Activated T-cell treated with anti-CD3 and anti-CD28 coated beads, Interleukin-2, amount 50 U/mL, for 24 hours (primary cell): ENCODE results near the gene ACE.

ENCODE experiments used
- DNase-seq: peaks from one replicate; pipeline ENCODE4 v3.0.0-alpha.2; 2020
- H3K27ac Mint-ChIP-seq: 2 replicates; pipeline ENCODE4 v1.8.0; 2020; ENCODE audit warnings: mild to moderate bottlenecking, mixed read lengths
- H3K27me3 Mint-ChIP-seq: 2 replicates; pipeline ENCODE4 v1.8.0; 2020; ENCODE audit warnings: mixed read lengths
- H3K36me3 Mint-ChIP-seq: 2 replicates; pipeline ENCODE4 v1.8.0; 2020; ENCODE audit warnings: low read depth, mixed read lengths
- H3K4me1 Mint-ChIP-seq: 2 replicates; pipeline ENCODE4 v1.8.0; 2020; ENCODE audit warnings: low read depth, mixed read lengths
- H3K4me3 Mint-ChIP-seq: 2 replicates; pipeline ENCODE4 v1.8.0; 2020; ENCODE audit warnings: mild to moderate bottlenecking, moderate library complexity, mixed read lengths
- H3K9me3 Mint-ChIP-seq: 2 replicates; pipeline ENCODE4 v1.8.0; 2020; ENCODE audit warnings: mixed read lengths

The ACE gene

DNA sequence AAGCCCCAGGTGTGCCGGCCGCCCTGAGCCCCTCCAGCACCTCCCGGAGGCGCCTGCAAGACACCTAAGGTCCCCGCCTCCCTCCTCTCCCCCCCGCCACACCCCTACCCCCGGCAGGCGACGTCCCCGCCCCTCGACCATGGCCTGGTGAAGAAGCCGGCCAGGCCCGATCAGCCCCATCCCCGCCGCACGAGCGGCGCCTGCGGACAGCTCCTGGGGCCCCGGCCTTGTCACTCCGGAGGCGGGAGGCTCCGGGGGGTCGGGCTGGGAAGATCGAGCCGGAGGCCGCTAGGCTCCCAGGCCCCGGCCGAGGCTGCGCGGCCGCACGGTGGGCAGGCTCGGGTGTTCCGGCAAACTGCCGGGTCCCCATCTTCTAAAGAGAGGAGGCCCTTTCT is 405 bp upstream of the ACE start:
- no peaks in the 10 kb centered on the region for H3K36me3 Mint-ChIP-seq
- H3K4me3 Mint-ChIP-seq: peak overlapping the region; percentile 47
- no peaks in the 10 kb centered on the region for H3K9me3 Mint-ChIP-seq
- peak; percentile 48 for DNase-seq
- H3K27ac Mint-ChIP-seq: no peak overlapping the region
- peaks cover 36% of the 10 kb centered on the region for H3K27me3 Mint-ChIP-seq
- peaks cover 16% of the 10 kb centered on the region for H3K4me1 Mint-ChIP-seq

DNA sequence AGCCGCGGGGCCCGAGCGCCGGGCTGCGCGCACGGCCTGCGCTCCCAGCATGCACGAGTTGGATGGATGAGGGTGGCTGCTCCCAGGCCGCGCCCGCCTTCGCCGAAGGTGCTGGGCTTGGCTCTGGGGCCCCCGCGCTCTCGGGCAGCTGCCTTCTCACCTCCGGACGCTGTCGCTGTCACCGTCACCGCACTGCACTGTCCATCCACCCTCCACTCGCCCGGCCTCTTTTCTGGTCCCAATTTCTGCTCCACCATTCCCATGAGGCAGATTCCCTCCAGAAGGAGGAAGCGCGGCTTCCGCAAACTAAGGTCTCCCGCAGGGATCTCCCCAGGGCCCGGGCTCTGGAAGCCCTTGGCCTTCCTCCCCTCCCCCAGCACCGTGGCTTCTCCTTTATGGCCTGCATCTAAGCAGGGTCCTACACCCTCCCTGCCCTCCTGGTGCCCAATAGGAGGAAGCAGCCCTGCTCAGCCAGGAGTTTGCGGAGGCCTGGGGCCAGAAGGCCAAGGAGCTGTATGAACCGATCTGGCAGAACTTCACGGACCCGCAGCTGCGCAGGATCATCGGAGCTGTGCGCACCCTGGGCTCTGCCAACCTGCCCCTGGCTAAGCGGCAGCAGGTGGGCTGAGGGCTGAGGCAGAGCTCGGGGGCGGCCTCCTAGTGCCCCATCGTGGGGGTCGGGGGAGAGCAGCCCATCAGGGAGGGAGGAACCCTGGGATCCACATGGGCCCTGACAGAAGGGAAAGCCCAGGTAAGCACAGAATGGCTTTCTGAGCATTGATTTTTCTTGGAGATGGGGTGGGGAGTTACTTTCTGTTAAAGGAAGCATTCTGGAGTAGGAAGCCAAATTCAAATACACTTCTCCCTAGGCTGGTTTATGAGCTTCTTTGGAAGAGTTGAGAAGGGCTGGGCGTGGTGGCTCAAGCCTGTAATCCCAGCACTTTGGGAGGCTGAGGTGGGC is 899 bp downstream of the ACE start:
- H3K9me3 Mint-ChIP-seq: no peaks in the 10 kb centered on the region
- peaks cover 16% of the 10 kb centered on the region for H3K4me1 Mint-ChIP-seq

DNA sequence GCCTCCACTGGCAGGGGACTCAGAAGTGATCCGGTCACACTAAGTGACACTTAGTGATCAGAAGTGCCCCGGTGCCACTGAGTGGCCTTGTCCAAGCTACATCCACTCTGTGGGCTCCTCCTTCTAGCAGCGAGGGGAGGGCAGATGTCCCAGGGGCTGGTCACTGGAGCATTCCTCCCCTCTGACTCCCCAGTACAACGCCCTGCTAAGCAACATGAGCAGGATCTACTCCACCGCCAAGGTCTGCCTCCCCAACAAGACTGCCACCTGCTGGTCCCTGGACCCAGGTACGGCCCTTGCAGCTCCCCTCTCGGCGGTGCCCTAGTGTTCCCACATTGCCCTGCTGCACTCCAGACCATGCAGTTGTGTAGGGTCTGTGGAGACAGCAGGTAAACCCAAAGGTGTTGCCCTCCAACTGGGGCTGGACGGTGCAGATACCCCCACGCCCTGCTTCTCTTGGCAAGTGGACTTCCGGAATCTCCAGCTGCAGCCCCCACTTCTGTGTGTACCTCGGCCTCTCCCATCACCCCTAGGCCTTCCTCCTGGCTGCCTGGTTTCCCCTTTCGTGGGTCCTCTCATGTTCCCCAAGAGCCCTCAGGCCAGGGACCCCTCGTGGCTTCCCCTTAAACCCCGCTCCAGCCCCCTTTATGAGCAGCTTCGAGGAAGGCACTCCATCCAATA is 2.1 kb downstream of the ACE start:
- H3K4me3 Mint-ChIP-seq: no peak overlapping the region
- H3K36me3 Mint-ChIP-seq: no peaks in the 10 kb centered on the region
- DNase-seq: peak; percentile 81
- peaks cover 36% of the 10 kb centered on the region for H3K27me3 Mint-ChIP-seq
- no peaks in the 10 kb centered on the region for H3K9me3 Mint-ChIP-seq
- peaks cover 16% of the 10 kb centered on the region for H3K4me1 Mint-ChIP-seq
- H3K27ac Mint-ChIP-seq: no peak overlapping the region

More for the DNA sequence above, 899 bp downstream of the ACE start:
- Mint-ChIP-seq H3K27ac (no peak overlapping the region), H3K36me3 (no peaks in the 10 kb centered on the region), H3K4me3 (peak overlapping the region; percentile 73), H3K27me3 (peaks cover 36% of the 10 kb centered on the region)
- DNase-seq: no peak

DNA sequence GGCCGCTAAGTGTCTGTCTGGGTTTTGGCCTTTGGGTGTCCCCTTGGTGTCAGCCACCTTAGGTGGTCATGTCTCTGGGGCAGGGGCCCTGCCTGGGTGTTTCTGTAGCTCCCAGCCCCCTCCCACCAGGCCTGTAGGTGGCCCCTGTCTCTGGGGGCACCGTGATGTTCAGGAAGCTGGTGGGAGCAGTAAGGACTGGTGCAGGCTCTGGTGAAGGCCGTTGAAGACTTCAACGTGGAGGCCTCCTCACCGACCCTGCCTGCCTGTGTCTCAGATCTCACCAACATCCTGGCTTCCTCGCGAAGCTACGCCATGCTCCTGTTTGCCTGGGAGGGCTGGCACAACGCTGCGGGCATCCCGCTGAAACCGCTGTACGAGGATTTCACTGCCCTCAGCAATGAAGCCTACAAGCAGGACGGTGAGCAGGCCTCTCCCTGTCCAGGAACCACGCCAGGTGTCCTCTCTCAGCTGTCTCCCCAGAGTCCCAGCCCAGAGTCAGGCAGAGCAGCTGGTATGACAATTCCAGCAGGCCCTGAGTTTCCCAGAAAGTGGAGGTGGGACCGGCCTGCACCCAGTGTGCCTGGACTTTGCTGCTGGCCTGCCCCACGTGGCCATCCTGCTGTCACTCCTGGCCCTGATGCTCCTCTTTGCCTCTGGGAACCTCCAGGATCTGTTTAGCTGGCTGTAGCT is 2.8 kb downstream of the ACE start:
- DNase-seq: no peak
- Mint-ChIP-seq H3K27me3 (peaks cover 36% of the 10 kb centered on the region), H3K27ac (no peak overlapping the region), H3K4me3 (no peak overlapping the region), H3K36me3 (no peaks in the 10 kb centered on the region), H3K9me3 (no peaks in the 10 kb centered on the region), H3K4me1 (peaks cover 16% of the 10 kb centered on the region)

DNA sequence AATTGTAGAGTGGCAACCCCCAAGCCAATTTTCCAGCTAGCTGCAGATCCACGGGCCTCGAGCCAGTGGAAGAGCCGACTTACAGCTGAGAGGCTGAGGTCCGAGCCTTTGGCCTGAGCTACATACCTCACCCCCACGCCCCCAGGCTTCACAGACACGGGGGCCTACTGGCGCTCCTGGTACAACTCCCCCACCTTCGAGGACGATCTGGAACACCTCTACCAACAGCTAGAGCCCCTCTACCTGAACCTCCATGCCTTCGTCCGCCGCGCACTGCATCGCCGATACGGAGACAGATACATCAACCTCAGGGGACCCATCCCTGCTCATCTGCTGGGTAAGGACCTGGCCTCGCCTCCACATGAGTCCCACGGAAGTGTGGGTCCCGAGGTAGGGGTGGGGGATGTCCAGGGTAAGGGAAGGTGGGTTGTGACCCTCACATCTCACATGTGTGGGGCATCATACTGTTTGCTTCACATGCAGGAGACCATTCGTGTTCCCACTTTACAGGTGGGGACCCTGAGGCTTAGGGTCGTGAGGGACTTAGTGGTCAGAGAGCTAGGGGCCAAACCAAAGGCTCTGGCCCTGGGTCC is 3.4 kb downstream of the ACE start:
- no peaks in the 10 kb centered on the region for H3K36me3 Mint-ChIP-seq
- no peak for DNase-seq
- H3K4me3 Mint-ChIP-seq: no peak overlapping the region
- H3K27ac Mint-ChIP-seq: no peak overlapping the region
- peaks cover 32% of the 10 kb centered on the region for H3K27me3 Mint-ChIP-seq
- H3K4me1 Mint-ChIP-seq: peaks cover 16% of the 10 kb centered on the region
- H3K9me3 Mint-ChIP-seq: no peaks in the 10 kb centered on the region

DNA sequence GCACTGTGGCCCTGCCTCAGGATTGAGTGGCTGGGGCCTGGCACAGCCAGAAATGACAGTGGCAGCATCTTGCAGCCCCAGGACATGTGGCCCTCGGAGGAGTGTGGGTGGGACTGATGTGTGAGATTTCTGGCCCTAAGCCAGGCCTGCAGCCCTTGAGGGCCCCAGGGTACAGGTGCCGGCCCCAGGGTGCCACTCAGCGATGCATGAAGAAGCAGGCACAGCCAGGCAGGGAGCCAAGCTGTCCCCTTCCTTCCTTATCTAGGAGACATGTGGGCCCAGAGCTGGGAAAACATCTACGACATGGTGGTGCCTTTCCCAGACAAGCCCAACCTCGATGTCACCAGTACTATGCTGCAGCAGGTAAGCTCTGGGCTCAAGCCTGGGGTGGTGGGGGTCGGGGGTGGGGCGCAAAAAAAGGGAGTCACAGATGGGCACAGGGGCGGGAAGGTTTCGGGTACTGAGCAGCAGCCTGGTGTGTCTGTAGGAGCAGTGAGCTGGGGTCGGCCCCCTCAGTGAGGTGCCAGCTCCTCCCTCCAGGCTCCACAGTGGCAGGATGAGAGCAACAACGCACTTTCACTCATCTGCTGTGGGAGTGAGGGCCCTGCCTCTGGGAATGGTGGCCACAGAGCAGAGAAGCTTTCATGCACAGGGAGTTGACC is 4.1 kb downstream of the ACE start:
- Mint-ChIP-seq H3K4me1 (peaks cover 14% of the 10 kb centered on the region), H3K4me3 (no peak overlapping the region), H3K27me3 (peaks cover 26% of the 10 kb centered on the region), H3K9me3 (no peaks in the 10 kb centered on the region), H3K36me3 (no peaks in the 10 kb centered on the region), H3K27ac (no peak overlapping the region)
- DNase-seq: no peak

DNA sequence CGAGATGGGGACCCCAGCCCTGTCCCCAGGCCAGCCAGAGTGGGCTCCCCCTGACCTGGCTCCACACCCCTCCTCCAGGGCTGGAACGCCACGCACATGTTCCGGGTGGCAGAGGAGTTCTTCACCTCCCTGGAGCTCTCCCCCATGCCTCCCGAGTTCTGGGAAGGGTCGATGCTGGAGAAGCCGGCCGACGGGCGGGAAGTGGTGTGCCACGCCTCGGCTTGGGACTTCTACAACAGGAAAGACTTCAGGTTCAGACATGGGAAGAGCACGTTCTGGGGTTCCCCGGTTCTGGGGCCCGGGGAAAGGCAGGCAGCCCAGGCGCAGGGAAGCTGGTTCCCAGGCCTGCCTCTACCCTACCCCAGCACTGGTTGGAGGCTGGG is 4.6 kb downstream of the ACE start:
- H3K27me3 Mint-ChIP-seq: peaks cover 22% of the 10 kb centered on the region
- H3K4me3 Mint-ChIP-seq: no peak overlapping the region
- no peaks in the 10 kb centered on the region for H3K36me3 Mint-ChIP-seq
- no peaks in the 10 kb centered on the region for H3K9me3 Mint-ChIP-seq
- DNase-seq: no peak
- peaks cover 14% of the 10 kb centered on the region for H3K4me1 Mint-ChIP-seq
- no peak overlapping the region for H3K27ac Mint-ChIP-seq

DNA sequence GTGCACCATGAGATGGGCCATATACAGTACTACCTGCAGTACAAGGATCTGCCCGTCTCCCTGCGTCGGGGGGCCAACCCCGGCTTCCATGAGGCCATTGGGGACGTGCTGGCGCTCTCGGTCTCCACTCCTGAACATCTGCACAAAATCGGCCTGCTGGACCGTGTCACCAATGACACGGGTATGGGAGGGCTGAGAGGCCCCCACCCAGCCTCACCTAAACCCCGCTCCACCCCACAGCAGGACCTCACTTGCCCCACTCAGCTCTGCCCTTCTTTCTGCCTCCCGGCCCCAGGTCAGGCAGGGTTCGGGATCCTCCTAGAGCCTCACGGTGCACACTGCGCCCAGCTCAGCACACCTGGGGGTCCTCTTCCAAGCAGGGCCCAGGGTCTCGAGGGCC is 5.6 kb downstream of the ACE start:
- peaks cover 13% of the 10 kb centered on the region for H3K4me1 Mint-ChIP-seq
- H3K27me3 Mint-ChIP-seq: peaks cover 18% of the 10 kb centered on the region
- no peak overlapping the region for H3K4me3 Mint-ChIP-seq
- H3K9me3 Mint-ChIP-seq: no peaks in the 10 kb centered on the region
- H3K36me3 Mint-ChIP-seq: no peaks in the 10 kb centered on the region
- H3K27ac Mint-ChIP-seq: no peak overlapping the region
- no peak for DNase-seq

DNA sequence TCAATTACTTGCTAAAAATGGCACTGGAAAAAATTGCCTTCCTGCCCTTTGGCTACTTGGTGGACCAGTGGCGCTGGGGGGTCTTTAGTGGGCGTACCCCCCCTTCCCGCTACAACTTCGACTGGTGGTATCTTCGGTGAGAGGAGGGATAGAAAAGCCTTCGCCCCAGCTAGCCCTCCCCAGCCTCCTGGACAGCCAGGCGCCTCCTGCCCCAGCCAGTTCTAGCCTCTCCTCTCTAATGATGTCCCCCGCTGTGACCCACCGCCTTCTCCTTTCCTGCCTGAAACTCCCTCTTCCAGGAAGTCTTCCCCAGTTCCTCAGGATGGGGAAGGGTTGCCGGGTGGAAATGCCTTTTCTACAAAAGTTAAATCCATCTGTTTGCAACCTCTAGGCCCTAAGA is 6.2 kb downstream of the ACE start:
- Mint-ChIP-seq H3K36me3 (no peaks in the 10 kb centered on the region), H3K4me1 (peaks cover 8% of the 10 kb centered on the region), H3K4me3 (no peak overlapping the region), H3K27ac (no peak overlapping the region), H3K9me3 (no peaks in the 10 kb centered on the region), H3K27me3 (peaks cover 13% of the 10 kb centered on the region)
- no peak for DNase-seq

DNA sequence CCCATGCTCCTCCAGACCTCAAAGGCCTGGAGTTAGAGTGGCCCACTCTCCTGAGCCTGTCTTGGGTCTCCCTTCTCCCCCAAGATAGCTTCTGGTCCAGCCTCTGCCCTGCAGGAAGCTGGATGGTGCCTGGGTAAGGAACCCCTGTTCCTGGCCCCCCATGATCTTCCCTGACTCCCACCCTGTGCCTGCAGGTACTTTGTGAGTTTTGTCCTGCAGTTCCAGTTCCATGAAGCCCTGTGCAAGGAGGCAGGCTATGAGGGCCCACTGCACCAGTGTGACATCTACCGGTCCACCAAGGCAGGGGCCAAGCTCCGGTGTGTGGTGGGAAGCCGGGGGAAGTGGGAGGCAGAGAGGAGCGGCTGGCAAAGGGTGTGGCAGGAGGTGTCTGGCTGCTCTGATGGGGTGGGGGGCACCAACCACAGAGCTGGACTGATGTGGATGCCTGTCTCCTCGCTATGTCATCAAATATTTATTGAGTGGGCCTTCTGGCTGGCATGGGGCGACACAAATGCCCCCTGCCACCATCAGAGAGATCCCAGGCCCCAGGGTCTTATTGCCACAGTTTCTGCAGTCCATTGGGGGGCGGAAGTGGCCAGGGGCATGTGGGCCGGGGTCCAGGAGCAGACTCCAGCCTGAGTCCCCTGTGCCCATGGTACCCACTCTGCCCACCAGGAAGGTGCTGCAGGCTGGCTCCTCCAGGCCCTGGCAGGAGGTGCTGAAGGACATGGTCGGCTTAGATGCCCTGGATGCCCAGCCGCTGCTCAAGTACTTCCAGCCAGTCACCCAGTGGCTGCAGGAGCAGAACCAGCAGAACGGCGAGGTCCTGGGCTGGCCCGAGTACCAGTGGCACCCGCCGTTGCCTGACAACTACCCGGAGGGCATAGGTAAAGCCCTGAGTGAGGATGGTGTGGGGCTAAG is 7.1 kb downstream of the ACE start:
- Mint-ChIP-seq H3K27ac (no peak overlapping the region), H3K36me3 (no peaks in the 10 kb centered on the region), H3K4me3 (no peak overlapping the region), H3K9me3 (no peaks in the 10 kb centered on the region), H3K4me1 (peaks cover 4% of the 10 kb centered on the region), H3K27me3 (peaks cover 6% of the 10 kb centered on the region)
- DNase-seq: no peak

DNA sequence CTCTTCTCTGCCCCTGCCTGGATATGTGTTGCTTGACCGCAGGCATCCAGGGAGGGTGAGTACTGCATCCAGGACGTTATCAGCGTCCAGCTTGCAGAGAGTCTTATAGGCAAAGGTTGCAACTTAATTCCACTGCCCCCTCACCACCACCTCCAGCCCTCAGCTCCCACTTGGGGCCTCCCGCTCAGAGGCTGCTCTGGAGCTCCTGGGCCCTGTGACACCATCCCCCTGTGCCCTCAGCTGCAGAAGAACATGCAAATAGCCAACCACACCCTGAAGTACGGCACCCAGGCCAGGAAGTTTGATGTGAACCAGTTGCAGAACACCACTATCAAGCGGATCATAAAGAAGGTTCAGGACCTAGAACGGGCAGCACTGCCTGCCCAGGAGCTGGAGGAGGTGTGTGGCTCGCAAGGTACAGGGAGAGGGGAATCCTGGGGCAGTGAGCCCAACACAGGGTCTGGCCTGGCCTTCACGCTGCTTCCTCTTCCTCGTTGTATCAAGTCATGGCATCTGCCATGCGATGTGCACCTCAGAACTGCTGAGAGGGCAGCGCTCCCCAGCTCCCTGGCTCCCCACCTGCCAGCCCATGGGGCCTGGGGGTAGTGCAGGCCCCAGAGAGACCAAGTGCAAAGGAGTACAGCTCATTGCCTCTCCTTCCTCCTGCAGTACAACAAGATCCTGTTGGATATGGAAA is 9.6 kb downstream of the ACE start:
- Mint-ChIP-seq H3K27ac (no peak overlapping the region), H3K4me3 (no peak overlapping the region), H3K27me3 (no peaks in the 10 kb centered on the region)

DNA sequence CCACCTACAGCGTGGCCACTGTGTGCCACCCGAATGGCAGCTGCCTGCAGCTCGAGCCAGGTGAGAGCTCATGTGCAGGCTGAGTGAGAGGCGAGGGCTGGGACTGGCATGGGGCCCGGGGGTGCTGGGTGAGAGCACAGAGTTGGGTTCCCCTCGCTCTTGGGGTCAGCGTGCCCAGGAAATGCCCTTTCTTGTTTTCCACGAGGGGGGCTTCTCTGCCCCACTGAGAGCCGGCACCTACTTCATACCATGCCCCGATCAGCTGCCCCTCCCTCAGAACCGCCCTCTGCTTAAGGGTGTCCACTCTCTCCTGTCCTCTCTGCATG is 10.1 kb downstream of the ACE start:
- no peaks in the 10 kb centered on the region for H3K9me3 Mint-ChIP-seq
- H3K27me3 Mint-ChIP-seq: no peaks in the 10 kb centered on the region
- no peak overlapping the region for H3K27ac Mint-ChIP-seq
- H3K36me3 Mint-ChIP-seq: no peaks in the 10 kb centered on the region
- H3K4me1 Mint-ChIP-seq: no peaks in the 10 kb centered on the region
- H3K4me3 Mint-ChIP-seq: no peak overlapping the region
- DNase-seq: no peak

More for the DNA sequence above, 9.6 kb downstream of the ACE start:
- Mint-ChIP-seq H3K36me3 (no peaks in the 10 kb centered on the region), H3K9me3 (no peaks in the 10 kb centered on the region), H3K4me1 (no peaks in the 10 kb centered on the region)
- no peak for DNase-seq

DNA sequence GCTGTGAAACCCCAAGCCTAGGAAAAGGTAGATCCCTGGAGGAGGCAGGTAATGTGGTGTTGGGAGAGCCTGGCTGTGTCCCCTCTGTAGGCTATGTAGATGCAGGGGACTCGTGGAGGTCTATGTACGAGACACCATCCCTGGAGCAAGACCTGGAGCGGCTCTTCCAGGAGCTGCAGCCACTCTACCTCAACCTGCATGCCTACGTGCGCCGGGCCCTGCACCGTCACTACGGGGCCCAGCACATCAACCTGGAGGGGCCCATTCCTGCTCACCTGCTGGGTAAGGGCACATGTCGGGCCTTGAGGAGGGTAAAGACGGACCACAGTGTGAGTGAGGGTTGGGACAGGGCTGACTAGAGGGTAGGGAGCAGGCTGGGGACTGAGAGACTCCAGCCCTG is 12.0 kb downstream of the ACE start:
- Mint-ChIP-seq H3K9me3 (no peaks in the 10 kb centered on the region), H3K4me1 (no peaks in the 10 kb centered on the region), H3K36me3 (no peaks in the 10 kb centered on the region), H3K4me3 (no peak overlapping the region), H3K27ac (no peak overlapping the region), H3K27me3 (no peaks in the 10 kb centered on the region)
- no peak for DNase-seq
